GM15510 (cell line): Measurements from ENCODE around the gene TSC22D3.

ENCODE experiments used
- POLR2A ChIP-seq: IDR thresholded peaks from 3 replicates; pipeline ENCODE4 v1.6.1; 2011; ENCODE audit warnings: borderline replicate concordance; ENCODE audit not compliant: insufficient read length; ENCODE audit errors: extremely low read depth

Gene TSC22D3

DNA sequence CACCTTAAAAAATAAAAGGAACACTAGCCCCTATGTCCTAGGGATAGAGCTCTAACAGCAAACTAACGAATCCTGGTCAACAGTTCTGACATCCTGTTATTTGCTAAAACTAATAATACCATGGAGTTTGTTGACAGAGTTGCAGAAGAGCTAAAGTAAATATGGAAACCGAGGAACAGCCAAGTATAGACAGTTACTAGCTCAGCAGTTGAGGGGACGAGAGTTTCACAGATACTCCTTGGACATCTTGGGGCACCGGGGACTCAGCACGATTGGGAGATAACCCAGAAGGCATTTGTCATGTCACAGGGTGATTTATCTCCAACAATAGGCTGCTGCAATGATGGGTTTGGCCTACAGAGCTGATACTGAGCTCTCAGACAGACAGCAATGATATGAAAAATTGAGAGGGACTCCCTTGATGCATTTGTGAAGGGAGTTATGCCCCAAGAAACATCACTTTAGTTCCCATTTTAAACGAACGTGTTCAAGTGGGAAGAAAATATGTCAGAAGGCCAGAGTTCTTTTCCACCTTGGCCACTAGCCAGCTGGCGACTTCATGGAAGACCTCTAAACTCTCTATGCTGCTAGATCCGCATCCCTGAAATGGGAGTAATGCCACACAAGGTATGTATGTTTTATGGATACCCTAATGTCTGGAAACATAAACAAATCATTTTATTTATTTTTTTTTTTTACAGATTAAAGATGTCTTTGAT, 48.6 kb downstream of the TSC22D3 start:
- TF ChIP-seq POLR2A: no peak

DNA sequence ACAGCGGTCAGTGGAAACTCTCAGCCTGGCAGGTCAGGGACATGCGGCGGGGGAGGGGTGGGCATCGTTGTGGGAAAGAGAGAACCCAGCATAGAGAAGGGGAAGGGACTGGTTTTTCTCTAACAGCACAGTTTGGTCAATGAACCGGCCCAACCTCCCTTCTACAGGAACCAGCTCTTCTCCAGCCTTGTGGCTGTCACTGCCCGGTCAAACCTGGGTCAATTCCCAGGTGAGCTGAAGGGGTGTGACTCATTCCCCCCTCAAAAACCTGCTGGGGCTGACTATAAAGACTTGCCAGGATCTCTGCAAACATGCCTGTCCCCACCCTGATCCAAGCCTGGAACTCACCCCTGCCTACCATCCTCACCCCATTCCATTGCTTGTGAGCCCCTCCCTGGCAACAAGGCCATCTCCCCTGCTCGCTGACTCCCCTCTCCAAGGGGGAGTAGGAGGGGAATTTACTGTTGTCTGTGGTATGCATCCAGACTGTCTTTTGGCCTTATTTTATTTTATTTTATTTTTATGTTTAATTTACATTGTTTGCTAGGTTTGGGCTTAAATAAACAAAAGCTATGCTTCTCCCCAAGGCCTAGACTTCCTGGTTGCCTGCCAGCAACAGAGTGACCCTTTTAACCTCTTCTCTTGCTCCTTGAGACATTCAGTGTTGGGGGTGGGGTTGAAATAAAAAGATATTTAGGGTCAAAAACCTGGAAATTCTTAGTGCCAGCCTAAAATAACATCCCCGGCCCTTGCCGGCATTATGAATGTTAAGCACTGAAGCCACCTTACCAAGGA, 49.6 kb downstream of the TSC22D3 start:
- TF ChIP-seq POLR2A: no peak

DNA sequence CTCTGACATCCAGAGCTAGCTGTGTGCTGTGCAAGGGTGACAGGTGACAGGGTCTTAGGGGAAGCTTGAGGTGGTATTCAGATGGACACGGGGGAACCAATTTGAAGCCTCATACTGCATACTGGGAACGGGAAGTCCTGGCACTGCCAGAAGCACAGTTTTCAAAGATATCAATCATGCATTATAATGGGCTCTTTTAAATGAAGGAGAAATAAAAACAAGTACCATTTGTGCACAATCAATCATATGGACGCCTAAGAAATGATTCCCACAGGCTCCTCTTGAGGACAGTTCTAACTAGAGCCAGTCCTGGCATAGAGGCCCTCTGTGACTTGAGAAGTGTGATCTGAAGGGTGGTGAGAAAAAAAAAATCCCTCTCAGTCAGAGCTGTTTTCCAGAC, 50.9 kb downstream of the TSC22D3 start:
- TF ChIP-seq POLR2A: no peak

DNA sequence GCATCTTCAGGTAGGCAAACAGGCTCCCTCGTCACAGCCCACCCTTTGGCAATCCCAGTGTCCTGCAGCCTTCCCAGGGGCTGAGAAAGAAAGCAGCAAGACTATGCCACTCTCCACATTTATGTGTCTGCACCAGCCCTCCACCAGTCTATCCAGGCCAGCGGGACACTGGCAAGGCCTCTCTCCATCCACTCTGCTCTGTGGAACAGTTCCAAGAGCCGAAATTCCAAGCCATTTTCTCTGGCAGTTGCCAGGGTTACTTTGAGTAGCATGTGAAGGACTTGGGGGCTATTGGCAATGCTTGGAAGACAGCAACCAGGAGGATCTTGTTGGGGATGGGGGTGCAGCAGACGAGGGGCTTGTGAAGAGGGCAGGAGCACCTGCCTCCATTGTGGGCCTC, 52.1 kb downstream of the TSC22D3 start:
- no peak for TF ChIP-seq POLR2A

DNA sequence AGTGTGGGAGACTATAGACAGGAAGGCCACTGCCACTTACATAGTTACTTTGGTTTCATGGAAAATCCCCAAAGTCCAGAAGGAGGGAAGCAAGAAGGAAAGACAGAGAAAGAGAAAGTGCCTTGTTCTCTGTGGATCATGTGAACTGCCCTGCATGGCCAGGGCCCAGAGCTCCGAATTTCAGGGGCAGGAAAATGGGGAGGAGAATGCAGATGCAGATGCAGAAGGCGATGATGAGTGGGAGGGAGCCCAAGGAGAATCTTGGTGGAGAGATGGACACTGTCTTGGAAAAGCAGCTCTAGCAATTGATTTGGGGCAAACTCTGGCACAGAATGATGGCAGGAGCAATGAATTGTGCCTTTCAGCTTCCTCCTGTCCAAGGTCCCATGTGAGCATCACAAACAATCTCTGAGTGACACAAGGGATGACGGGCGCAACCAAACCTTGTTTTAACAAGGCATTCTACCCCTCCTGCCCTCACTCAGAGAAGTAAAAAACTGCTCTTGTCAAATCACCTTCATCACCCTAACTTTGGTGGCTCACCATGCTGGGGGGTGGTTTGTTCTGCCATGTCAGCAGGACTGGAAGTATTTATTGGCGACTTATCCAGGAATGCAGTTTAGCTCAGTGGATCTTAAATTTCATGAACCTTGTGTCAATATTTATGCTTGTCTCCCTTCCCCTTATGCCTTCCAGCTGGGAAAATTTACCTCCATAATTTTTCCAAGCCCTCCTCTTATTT, 53.5 kb downstream of the TSC22D3 start:
- TF ChIP-seq POLR2A: no peak

DNA sequence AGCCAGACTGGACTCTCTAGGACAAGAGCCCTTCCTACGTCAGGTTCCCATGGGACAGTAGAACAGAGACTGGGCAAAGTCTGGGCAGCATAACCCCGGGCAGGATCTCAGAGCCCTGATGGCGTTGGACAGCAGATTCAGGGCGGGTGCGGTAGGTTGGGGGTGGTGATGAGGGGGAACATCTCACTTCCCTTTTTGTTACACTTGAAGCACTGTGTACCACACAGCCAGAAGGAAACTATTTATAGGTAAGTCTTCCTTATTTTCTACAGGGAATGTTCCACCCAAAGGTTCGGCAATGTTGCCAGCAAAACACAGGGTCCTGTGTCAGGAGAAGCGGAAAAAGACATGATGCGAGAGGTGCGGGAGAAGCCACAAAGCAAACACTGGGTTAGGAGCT, 54.3 kb downstream of the TSC22D3 start:
- TF ChIP-seq POLR2A: no peak

DNA sequence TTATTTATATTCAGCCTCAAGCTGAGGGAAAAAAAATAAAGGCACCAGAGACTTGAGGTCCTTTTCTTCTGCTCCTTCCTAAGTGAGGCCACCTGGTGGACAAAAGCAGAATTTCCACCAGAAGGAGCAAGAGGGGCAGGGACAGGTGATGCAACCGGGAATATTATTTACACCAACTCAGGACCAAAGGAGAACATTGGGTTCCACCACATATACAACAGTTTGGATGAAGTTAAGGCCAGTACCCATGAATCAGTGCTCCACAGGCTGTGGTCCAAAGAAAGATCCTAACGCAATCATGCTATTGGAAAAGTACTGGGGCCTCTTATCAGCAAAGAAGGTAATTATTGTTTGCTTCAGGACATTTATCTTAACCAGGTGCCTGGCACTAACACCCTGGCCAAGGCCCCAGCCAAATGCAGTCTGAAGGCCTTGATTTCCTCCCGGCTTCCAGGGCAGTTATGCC, 57.4 kb downstream of the TSC22D3 start:
- TF ChIP-seq POLR2A: no peak

DNA sequence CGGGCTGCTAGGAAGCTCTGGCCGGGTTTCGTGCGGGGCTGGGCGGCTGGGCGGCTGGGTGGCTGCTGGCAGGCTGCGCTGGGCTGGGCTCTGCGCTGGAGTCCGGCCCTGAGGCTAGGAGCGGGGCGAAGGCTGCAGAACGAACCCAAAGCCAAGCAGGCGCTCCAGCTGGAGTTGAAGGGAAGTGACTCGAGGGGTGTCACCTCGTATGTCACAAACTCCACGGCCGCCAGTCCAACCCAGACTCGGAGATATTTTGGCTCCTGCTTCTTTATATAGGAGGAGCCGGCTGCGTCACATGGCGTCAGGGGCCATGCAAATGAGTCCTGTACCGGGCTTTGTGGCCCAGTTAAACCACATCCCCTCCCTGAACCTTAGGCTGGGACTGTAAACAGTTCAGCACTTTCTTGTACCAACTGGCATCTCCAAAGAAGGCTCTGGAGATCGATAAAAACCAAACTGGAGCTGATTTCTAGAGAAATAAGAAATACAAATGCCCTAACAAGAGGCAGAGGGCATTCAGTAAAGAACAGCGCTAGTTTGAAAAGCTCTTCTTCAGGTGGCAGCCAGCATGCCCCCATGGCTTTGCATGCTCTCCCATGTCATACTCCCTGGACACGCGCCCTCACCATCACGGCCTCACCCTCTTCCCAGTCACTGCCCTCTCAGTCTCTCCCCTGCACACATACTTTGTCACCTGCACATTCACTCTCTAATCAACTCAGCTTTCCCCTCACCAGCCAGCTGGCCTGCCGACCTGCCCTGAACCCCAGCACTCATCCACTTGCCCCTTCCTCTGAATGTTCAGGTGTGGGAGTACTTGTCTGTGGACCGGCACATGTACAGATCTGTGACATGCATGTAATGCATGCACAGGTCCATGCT, 58.5 kb downstream of the TSC22D3 start:
- TF ChIP-seq POLR2A: peak; percentile 97

DNA sequence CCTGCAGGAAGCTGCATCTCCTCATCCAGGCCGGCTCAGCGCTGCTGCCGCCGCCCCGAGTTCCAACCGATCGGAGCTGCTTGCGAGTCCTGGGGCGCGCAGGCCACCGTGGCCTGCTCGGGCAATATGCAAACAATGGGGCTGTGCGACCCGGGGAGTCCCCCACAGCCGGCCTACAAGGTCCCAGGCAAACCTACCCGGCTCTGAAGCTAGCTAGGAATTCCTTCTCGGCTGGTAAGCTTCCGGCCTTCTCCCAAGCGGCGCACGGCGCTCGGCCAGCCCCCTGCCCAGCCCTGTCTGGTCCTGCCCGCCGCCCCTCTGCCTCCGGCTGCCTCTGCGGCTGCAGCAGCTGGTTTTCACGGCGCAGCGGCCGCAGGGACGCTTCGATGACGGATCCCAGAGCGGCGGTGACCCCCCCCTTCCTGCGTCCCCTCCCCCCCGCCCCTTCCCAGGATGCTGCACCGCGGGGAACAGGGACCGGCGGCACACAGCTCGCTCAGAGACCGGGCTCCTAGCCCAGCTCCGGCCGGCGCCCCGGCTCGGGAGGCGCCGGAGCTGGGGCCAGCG, 59.4 kb downstream of the TSC22D3 start:
- peak; percentile 10 for TF ChIP-seq POLR2A

DNA sequence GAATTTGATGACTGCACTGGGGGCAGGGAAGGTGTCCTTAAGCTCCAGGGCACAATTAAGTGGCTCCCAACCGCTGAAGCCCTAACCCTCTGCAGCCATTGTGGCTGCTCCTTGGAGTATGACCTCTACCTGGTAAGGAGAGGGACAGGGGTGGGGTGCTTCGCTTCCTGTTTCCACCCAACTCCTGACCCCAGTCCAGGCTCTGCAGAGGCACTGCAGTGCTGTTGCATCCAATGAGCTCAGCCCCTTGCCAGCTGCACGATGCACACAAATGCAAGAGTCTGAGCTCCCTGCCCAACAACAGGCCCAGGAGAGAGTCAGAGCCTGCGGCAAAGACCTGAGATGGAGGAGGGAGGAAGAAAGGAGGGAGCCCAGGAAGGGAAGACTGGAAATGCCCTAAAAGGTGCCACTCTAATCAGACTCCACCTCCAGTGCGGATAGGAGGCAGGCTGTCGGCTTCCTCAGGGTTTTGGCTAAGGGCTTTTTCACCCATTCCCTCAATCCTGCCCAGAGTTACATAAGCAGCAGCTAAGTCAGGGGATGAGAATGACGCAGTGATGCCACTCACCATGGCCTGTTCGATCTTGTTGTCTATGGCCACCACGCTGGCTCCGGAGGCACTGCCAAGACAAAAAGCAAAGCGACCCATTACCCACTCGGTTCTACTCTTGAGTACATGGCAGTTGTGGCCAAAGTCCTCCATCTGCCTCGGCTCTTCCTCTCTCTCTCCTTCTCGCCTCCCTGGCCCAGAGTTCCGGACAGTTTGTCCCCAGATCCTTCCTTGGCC, 60.1 kb downstream of the TSC22D3 start:
- no peak for TF ChIP-seq POLR2A

DNA sequence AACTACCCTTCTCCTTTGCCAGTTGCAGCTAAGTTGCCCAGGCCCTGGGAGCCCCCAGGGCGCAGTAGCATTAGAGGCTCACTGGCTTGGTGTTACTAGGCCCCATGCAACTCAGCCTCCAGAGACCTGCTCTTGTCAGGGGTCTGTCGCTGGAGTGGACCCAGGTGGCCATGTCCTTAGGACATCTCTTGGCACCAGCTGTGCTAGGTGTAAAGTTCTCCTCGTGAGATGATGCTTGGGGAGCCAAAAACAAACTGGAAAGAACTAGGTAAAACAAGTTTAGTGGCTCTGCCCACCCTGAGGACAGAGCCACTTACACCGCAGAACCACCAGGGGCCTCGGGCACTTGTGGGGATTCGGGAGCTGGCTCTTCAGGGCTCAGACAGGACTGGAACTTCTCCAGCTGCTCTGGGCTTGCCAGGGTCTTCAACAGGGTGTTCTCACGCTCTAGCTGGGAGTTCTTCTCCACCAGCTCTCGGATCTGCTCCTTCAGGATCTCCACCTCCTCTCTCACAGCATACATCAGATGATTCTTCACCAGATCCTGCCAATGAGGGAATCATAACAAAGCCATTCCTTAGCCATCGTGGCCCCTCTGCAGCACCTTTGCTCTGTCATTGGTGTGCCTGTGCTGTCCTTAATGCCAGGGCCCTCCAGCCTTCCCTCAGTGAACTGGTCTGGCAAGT, 61.2 kb downstream of the TSC22D3 start:
- no peak for TF ChIP-seq POLR2A

DNA sequence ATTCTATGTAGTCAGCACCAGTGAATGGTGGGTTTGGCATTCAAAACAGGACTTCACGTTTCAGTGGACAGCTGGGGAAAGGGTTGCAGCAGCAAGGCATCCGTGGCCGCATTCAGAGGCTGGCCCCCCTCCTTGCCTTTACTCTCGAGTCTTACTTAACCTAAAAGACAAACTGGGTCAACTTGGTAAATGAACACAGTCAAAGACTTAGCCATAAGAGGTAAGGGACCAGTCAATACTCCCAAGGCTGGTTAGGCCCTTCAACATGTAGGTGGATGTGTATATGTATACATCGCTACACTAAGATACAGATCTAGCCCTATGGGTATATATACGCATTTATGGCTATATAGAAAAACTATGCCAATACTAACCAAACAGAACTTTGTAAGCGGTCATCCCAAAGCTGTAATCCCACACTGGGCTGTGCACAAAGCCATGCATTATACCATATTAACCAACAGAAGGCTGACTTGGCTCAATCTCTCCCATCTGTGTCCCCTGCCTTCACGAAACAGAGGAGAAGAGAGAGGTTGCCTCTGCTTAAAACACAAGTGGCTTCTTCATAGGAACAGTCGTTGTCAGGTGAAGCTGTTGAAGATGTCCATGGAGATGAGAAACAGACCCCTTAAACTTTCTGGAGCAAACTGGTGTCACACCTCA, 61.9 kb downstream of the TSC22D3 start:
- TF ChIP-seq POLR2A: no peak
